ENCODE data around the gene OPRD1. TPM values are rescaled to one million over a fixed set of nuclear protein-coding genes. Genes with fewer than 3 reads are reported as not detected.

The OPRD1 gene
- total RNA-seq, 1 donor from 2014 or later = not detected

- no peak for ATAC-seq
These were observed 101.8 kb downstream of the OPRD1 start for GRCh38 chr1:28913786-28914227.

GRCh38 chr1:28914228-28915030, 102.5 kb downstream of the OPRD1 start, which contains the start of gene EPB41:
Gene EPB41 (plus strand): TSS chr1:28914569. CDS start chr1:28987438, 72,869 bp downstream.
- ATAC-seq = peak; percentile 90

GRCh38 chr1:28915031-28915895, 103.3 kb downstream of the OPRD1 start:
- peak; percentile 8 for ATAC-seq

- ATAC-seq = peak; percentile 41
These were observed 105.8 kb downstream of the OPRD1 start for GRCh38 chr1:28917757-28918118.

Other genes starting within 250 kb of the OPRD1 start
- gene RAB42, start 219.9 kb upstream of the OPRD1 start, total RNA-seq = 0.40 TPM
- gene TAF12, start 169.1 kb upstream of the OPRD1 start, total RNA-seq = 16.5 TPM
- not detected for gene RNU11, start 163.6 kb upstream of the OPRD1 start, total RNA-seq
- 11.1 TPM for gene GMEB1, start 143.4 kb upstream of the OPRD1 start, total RNA-seq
- 61.2 TPM for gene YTHDF2, start 75.2 kb upstream of the OPRD1 start, total RNA-seq
- 33.0 TPM for gene EPB41, start 102.4 kb downstream of the OPRD1 start, total RNA-seq